ENCODE data around the gene ANP32A.
"Not testable (repeated sequence)": the region's sequence is repeated elsewhere in the genome, so short reads cannot be mapped to it uniquely, and the experiment has no call there.

The ANP32A gene

GRCh38 chr15:68781766-68782588 is 38.7 kb downstream of the ANP32A start:
- DNase-seq (ENCODE audit: low spot score) = no peak

- no peak for DNase-seq (ENCODE audit: low spot score)
Measured at GRCh38 chr15:68781217-68781616, 39.5 kb downstream of the ANP32A start.

GRCh38 chr15:68778876-68779275 is 41.8 kb downstream of the ANP32A start:
- no peak for DNase-seq (ENCODE audit: low spot score)

- no peak for DNase-seq (ENCODE audit: low spot score)
Measured at GRCh38 chr15:68776477-68777270, 44.0 kb downstream of the ANP32A start.

DNA sequence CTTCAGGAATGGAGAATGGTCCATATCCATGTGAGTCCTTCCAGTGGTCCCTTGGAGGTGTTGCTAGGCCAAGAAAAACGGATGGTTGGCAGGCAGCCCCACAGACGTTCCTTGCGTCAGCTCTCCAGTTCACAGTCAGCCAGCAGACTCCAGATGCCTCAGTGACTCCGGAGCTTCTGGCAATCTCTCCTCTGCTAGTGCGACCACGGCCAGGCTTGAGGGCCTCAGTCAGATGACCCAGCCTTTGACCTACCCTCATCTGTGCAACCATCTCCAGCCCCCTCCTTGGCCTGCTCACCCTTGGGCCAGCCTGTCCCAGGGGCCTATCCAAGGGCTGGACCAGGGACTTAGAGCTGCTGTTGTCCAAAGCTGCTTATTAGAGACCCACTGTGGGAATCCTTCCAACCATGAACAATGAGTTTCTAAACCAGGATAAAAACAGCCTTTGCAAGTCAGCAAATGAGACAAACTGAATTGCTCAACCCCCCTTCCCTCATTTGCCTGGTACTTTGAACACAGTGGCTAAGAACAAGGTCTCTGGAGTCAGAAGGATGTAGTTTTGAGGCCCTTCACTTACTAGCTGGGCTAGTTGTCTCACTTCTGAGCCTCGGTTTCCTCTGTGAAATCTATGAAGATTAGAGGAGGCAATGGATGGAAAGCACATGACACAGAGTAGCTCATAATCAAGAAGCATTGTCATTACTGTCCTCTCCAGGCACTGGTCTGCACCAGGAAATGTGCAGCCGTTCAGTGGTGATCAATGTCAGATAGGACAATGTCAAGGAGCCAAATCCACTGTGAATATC is 44.8 kb downstream of the ANP32A start:
- no peak for DNase-seq (ENCODE audit: low spot score)

DNA sequence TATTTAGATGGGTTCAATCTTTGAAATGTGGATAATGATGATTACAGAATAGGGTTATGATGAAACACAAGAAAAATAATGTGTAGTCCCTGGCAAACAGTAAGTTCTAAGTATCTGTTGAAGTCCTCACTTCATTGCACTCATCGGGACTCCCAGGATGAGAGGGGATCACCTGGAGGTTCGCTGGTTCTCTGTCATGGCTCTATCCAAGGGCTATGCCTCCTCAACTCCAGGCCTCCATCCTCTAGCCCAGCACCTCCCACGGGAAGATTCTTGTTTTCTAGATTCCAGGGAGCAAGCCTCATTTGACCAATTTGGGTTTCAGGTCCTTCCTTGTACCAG is 45.5 kb downstream of the ANP32A start:
- DNase-seq (ENCODE audit: low spot score) = no peak

DNA sequence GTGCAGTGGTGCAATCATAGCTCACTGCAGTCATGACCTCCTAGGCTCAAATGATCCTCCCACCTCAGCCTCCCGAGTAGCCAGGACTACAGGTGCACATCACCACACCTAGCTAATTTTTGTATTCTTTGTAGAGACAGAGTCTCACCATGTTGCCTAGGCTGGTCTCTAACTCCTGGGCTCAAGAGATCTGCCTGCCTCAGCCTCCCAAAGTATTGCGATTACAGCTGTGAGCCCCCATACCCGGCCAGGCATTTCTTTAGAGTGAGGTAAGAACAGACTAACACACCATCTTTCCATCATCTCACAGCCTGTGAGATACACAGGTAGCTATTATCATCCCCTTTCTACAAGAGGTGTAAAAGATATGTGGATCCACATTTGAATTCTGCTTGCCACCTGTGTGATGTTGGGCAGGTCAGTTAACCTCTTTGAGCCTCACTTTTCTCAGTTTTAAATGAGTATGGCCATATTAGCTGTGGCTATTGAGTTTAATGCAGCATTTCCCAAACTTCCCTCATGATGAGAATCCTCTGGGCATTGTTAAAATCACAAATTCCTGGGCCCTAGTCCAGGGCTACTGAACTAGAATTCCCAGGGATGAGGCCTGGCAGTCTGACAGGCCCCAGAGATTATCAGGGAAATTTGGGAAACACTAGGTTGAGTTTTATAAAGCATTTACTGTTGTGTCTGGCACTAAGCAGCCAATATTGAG is 46.0 kb downstream of the ANP32A start:
- DNase-seq (ENCODE audit: low spot score) = no peak

GRCh38 chr15:68774120-68774519 is 46.6 kb downstream of the ANP32A start:
- DNase-seq (ENCODE audit: low spot score) = no peak

DNA sequence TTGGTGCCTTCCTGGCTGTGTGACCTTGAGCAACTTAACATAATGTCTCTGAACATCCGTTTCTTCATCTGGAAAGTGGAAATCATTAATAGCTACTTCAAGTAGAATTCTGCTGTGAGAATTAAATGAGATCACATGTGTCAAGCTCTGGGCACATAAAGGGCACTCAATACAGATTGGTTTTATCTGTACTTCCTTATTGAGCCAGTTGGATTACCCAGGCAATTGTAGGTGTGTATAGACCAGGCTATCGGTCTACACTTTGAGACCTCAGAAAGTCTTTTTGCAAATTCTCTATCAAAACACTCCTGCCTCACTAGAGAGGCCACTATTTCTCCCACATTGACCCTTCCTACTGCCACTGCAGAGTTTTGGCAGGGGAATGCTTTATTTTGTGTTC is 47.7 kb downstream of the ANP32A start:
- no peak for DNase-seq (ENCODE audit: low spot score)

- no peak for DNase-seq (ENCODE audit: low spot score)
Measured at GRCh38 chr15:68770216-68770615, 50.5 kb downstream of the ANP32A start.

DNA sequence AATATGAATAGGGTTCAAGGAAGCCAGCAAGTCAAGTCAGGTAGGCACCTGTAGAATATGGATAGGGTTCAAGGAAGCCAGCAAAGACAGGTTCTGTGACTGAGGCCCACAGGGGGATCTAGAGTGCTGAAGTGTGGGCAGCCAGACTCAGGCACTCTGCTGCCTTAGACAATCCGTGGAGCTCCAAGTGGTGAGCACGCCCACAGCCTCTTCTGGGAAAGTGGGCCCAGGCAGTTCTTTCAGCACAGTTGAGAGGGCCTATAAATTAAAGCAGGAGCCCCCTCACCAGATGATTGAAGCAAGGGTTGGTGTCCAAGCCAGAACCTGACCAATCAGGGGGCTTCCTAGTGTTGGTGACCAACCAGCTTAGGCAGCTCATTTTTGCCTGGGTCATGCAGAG is 51.0 kb downstream of the ANP32A start:
- no peak for DNase-seq (ENCODE audit: low spot score)

DNA sequence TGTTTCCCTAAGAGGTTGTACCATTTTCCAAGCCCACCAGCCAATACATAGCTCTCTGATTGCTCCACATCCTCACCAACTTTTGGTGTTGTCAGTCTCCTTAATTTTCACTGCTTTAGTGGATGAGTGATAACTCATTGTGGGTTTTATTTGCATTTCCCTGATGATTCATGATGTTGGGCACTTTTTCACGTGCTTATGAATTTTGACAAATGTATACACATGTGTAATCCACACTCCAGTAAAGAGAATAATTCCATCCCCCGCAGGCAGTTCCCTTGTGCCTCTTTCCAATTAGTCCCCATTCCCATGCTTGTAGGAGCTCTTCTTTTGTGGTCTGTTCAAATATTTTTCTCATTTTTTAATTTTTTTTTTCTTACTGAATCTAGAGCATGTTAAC is 52.4 kb downstream of the ANP32A start:
- DNase-seq (ENCODE audit: low spot score) = no peak

- DNase-seq (ENCODE audit: low spot score) = no peak
Measured at GRCh38 chr15:68767833-68768232, 52.9 kb downstream of the ANP32A start.

DNA sequence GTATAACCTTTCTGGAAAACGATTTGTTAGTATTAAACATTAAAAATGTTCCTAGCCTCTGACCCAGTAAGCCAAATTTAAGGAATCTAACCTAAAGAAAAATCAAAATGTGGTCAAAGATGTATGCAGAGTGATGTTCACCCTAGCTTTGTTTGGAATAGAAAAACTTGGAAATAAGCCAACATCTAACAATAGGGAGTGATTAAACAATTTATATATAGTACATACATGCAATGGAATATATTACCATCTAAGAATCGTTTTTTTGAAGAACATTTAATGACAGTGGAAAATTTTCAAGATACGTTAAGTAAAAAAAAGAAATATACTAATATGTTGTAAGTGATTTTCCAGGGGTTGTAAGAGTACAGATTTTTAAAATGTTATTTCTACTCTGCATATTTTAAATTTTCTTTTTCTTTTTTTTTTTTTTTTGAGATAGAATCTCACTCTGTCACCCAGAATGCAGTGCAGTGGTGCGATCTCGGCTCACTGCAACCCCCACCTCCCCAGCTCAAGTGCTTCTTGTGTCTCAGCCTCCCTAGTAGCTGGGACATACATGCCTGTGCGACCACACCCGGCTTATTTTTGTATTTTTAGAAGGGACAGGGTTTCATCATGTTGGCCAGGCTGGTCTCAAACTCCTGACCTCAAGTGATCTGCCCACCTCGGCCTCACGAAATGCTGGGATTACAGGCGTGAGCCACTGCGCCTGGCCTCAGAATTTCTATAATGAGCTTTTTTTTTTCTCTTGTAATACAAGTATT is 54.9 kb downstream of the ANP32A start:
- DNase-seq (ENCODE audit: low spot score) = no peak

GRCh38 chr15:68764090-68764489 is 56.6 kb downstream of the ANP32A start:
- no peak for DNase-seq (ENCODE audit: low spot score)

- DNase-seq (ENCODE audit: low spot score) = no peak
Measured at GRCh38 chr15:68763063-68763462, 57.6 kb downstream of the ANP32A start.

- not testable (repeated sequence) for DNase-seq (ENCODE audit: low spot score)
Measured at GRCh38 chr15:68759982-68760579, 60.6 kb downstream of the ANP32A start.

DNA sequence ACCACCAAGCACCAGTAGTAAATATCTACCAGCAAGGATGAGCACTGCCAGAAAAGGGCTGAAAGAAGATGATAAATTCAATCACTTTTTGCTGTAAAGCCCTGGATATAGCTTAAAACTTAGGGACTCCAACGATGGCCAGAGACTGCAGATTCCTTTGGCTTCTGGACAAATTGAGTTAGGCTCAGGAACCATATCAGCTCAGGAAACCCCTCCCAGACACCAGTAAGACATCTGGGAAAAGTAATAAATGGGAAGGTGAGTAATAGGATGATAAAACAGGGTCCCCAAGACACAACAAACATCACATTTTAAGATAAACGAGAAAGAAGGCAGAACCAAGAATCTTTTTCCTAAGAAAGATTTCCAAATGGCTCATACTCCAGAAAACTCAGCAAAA is 65.0 kb downstream of the ANP32A start:
- no peak for DNase-seq (ENCODE audit: low spot score)

GRCh38 chr15:68751622-68752021 is 69.1 kb downstream of the ANP32A start:
- DNase-seq (ENCODE audit: low spot score) = no peak

- no peak for DNase-seq (ENCODE audit: low spot score)
Measured at GRCh38 chr15:68749793-68750192, 70.9 kb downstream of the ANP32A start.

DNA sequence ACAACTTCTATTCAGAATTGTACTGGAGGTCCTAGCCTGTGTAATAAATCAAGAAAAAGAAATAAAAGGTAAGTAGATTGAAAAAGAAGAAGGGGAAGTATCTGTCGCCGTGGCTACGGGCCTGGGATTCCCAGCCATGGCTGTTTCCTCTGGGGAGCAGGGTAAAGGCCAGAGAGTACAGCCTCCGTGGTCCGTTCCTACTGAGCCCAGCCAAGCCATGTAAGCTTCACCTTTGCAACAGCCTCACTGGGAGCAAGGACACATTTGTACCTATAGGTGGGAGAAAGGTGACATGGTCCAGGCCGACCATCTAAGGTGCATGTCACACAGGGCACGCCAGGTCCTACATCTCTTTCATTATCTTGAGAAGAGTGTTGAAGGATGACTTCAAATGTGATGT is 71.3 kb downstream of the ANP32A start:
- DNase-seq (ENCODE audit: low spot score) = no peak
